ENCODE measurements around the gene CHPT1. TPM values are rescaled to one million over a fixed set of nuclear protein-coding genes. Genes with fewer than 3 reads are reported as not detected.

The CHPT1 gene
- total RNA-seq, 4 donors from 2014 or later = 32.3 to 67.3 (median 36.1) TPM

DNA sequence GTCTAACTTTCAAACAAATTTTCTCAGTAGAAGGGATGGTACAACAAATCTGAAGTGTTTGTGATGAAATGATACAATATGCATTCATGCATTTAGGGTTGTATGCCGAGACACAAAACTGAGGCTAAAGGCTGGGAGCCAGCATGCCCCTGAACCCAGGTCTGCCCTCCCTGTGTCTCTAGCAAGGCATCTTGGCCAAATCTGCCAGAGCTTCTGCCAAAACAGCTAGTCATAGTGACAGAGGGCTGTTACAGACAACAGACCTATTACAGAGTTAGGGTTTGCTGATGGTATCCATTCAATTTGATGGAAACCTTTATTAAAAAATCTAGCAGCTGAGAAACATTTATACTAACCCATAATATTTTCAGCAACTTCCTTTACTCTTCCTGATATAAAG, 11.3 kb upstream of the CHPT1 start:
- peak in 1 of 2 donors; percentile 12 for TF ChIP-seq POLR2A (IDR thresholded peaks at IDR 0.05)
- TF ChIP-seq, protein P1, sequence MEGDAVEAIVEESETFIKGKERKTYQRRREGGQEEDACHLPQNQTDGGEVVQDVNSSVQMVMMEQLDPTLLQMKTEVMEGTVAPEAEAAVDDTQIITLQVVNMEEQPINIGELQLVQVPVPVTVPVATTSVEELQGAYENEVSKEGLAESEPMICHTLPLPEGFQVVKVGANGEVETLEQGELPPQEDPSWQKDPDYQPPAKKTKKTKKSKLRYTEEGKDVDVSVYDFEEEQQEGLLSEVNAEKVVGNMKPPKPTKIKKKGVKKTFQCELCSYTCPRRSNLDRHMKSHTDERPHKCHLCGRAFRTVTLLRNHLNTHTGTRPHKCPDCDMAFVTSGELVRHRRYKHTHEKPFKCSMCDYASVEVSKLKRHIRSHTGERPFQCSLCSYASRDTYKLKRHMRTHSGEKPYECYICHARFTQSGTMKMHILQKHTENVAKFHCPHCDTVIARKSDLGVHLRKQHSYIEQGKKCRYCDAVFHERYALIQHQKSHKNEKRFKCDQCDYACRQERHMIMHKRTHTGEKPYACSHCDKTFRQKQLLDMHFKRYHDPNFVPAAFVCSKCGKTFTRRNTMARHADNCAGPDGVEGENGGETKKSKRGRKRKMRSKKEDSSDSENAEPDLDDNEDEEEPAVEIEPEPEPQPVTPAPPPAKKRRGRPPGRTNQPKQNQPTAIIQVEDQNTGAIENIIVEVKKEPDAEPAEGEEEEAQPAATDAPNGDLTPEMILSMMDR (IDR thresholded peaks at IDR 0.05 in 4 of 5, conservative IDR thresholded peaks at IDR 0.05 in 1 of 5) = no peak
- intact Hi-C loops (cut with DNase I; ENCODE audit: low total_unique reads) (no loop called here), in situ Hi-C loops (cut with MboI; ENCODE audit: low sequenced_read_pairs in 4 of 4) (no loop called here)
- H3K27me3 ChIP-seq = no peaks in the 10 kb centered on the region
- DNase-seq (no peak), ATAC-seq (no peak)
- no peaks in the 10 kb centered on the region for H3K9me3 ChIP-seq
- peak overlapping the region; percentile 24 to 58 (median 32) for H3K27ac ChIP-seq
- no peak overlapping the region for H3K4me3 ChIP-seq
- H3K36me3 ChIP-seq = peaks cover 0 to 50% of the 10 kb centered on the region in 2 donors
- H3K4me1 ChIP-seq = no peaks in the 10 kb centered on the region

DNA sequence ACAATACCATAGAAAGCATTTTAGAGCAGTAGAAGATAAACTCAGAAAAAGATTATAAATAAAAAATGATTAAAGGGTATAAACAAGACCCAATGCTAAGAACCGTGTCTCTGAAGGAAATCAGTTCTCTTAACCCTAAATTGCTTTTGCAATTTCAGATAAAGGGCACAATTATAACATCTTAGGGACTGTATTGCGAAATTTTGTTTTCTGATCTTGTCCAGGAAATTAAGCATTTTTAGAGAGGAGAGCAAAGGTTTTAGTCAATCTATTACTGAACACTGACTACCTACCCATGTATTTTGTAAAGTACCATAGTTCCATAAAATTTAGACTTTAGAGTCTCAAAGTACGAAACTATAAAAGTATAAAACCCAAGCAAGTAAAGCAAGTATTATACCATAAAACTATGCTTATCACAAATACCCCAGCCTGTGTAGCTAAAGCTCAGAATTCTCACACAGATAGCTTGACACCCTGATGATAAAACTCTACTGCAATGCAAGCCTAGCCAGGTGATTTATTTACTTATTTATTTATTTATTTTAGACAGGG, 6.8 kb upstream of the CHPT1 start:
- ATAC-seq = no peak
- peaks cover 0 to under 1% of the 10 kb centered on the region in 2 donors for H3K4me1 ChIP-seq
- intact Hi-C loops (cut with DNase I; ENCODE audit: low total_unique reads) = no loop called here
- H3K36me3 ChIP-seq = peaks cover 0 to 10% of the 10 kb centered on the region in 2 donors
- H3K27me3 ChIP-seq = no peaks in the 10 kb centered on the region
- H3K27ac ChIP-seq = peak overlapping the region; percentile 64 to 98 (median 83)
- no peak for DNase-seq
- no peak overlapping the region for H3K4me3 ChIP-seq
- TF ChIP-seq POLR2A (IDR thresholded peaks at IDR 0.05) = no peak
- TF ChIP-seq, protein P1 (IDR thresholded peaks at IDR 0.05 in 4 of 5, conservative IDR thresholded peaks at IDR 0.05 in 1 of 5) = no peak
- in situ Hi-C loops (cut with MboI; ENCODE audit: low sequenced_read_pairs in 4 of 4) = no loop called here
- H3K9me3 ChIP-seq = no peaks in the 10 kb centered on the region

DNA sequence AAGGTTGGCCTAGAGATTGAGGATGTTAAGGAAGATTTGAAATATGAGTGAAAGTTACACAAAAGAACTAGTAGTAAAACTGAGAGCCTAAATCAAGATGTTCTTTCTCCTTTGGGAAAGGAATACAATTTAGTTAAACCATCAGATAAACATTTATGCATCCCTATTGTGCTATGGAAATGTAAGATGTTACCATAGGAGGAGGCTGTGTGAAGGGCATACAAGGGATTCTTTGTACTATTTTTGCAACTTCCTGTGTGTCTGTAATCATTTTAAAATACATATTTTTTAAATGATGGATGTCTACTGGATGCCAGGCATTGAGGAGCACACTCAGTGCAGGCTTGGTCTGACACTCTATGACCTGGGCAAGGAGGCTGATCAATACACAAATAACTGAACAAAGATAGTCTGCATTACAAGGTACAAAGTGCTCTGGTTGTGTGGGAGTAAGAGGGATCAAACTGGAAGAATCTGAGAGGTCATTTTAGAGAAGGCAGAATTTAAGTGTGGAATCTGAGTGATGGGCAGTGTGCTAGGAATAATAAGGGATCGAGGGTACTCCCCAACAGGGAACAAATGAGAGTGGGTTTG, 5.8 kb upstream of the CHPT1 start:
- no peak for ATAC-seq
- Histone ChIP-seq H3K4me3 (no peak overlapping the region), H3K27ac (peak overlapping the region; percentile 33 to 98 (median 83)), H3K27me3 (no peaks in the 10 kb centered on the region), H3K4me1 (peaks cover 8 to 10% of the 10 kb centered on the region in 2 donors), H3K9me3 (no peaks in the 10 kb centered on the region), H3K36me3 (no peaks in the 10 kb centered on the region)
- TF ChIP-seq, protein P1 (IDR thresholded peaks at IDR 0.05 in 4 of 5, conservative IDR thresholded peaks at IDR 0.05 in 1 of 5) = no peak
- TF ChIP-seq POLR2A (IDR thresholded peaks at IDR 0.05) = no peak
- in situ Hi-C loops (cut with MboI; ENCODE audit: low sequenced_read_pairs in 4 of 4) = no loop called here
- DNase-seq = no peak
- intact Hi-C loops (cut with DNase I; ENCODE audit: low total_unique reads) = no loop called here

DNA sequence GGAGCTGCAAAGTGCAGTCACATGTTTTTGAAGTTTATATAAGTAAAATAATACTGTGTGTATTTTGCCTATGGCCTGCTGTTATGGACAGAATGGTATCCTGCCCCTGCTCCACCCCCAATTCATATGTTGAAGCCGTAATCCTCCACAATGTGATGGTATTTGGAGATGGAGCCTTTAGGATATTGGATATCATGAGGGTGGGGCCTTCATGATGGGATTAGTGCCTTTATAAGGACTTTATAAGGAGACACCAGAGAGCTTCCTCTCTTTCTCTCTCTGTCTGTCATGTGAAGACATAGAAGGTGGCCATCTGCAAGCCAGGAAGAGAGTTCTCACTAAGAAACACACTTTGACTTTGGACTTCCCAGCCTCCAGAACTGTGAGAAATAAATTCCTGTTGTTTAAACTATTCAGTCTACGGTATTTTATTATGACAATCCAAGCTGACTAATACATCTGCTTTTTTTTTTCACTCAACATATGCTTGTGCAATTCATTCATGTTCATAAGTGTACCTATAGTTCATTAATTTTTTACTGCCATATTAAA, 3.1 kb upstream of the CHPT1 start:
- Histone ChIP-seq H3K9me3 (no peaks in the 10 kb centered on the region), H3K4me1 (peaks cover 13 to 15% of the 10 kb centered on the region in 2 donors), H3K36me3 (no peaks in the 10 kb centered on the region), H3K27ac (peak overlapping the region; percentile 96 to 98 (median 96)), H3K4me3 (no peak overlapping the region), H3K27me3 (no peaks in the 10 kb centered on the region)
- DNase-seq (no peak), ATAC-seq (no peak)
- intact Hi-C loops (cut with DNase I; ENCODE audit: low total_unique reads) = no loop called here
- TF ChIP-seq, protein P1 (IDR thresholded peaks at IDR 0.05 in 4 of 5, conservative IDR thresholded peaks at IDR 0.05 in 1 of 5) = no peak
- no peak for TF ChIP-seq POLR2A (IDR thresholded peaks at IDR 0.05)
- in situ Hi-C loops (cut with MboI; ENCODE audit: low sequenced_read_pairs in 4 of 4) = no loop called here

All from gastrocnemius medialis (tissue), 4 donors.